IPS-15b (cell line): ENCODE measurements around the gene IGSF5.

Experiments
- H3K27me3 ChIP-seq: one replicate; pipeline ENCODE4 v1.6.1; 2013; ENCODE audit warnings: low read length; ENCODE audit not compliant: control insufficient read depth, insufficient read depth
- H3K36me3 ChIP-seq: one replicate; pipeline ENCODE4 v1.6.1; 2013; ENCODE audit warnings: low read length; ENCODE audit not compliant: control insufficient read depth, insufficient read depth
- H3K4me1 ChIP-seq: one replicate; pipeline ENCODE4 v1.6.1; 2013; ENCODE audit warnings: mild to moderate bottlenecking, low read length; ENCODE audit not compliant: control insufficient read depth, insufficient read depth
- H3K4me3 ChIP-seq: one replicate; pipeline ENCODE4 v1.5.1; 2013; ENCODE audit warnings: low read depth, low read length
- H3K9ac ChIP-seq: one replicate; pipeline ENCODE4 v1.6.1; 2013; ENCODE audit warnings: low read depth, mild to moderate bottlenecking, low read length
- H3K9me3 ChIP-seq: one replicate; pipeline ENCODE4 v1.6.1; 2013; ENCODE audit warnings: mild to moderate bottlenecking, low read length; ENCODE audit not compliant: control insufficient read depth, insufficient read depth

Gene IGSF5

GRCh38 chr21:39715804-39716397 lies 29.1 kb upstream of the IGSF5 start:
- H3K27me3 ChIP-seq: no peaks in the 10 kb centered on the region

GRCh38 chr21:39720126-39720778 lies 24.7 kb upstream of the IGSF5 start:
- Histone ChIP-seq H3K4me1 (no peaks in the 10 kb centered on the region), H3K4me3 (no peak overlapping the region), H3K9me3 (no peaks in the 10 kb centered on the region), H3K36me3 (no peaks in the 10 kb centered on the region), H3K9ac (no peak overlapping the region), H3K27me3 (no peaks in the 10 kb centered on the region)

More at GRCh38 chr21:39715804-39716397, 29.1 kb upstream of the IGSF5 start:
- Histone ChIP-seq H3K4me1 (no peaks in the 10 kb centered on the region), H3K36me3 (no peaks in the 10 kb centered on the region), H3K9me3 (no peaks in the 10 kb centered on the region), H3K4me3 (no peak overlapping the region), H3K9ac (no peak overlapping the region)

- Histone ChIP-seq H3K9me3 (no peaks in the 10 kb centered on the region), H3K27me3 (no peaks in the 10 kb centered on the region), H3K4me3 (no peak overlapping the region)
These were observed 23.1 kb upstream of the IGSF5 start for GRCh38 chr21:39721885-39722284.

GRCh38 chr21:39724944-39725343 lies 20.0 kb upstream of the IGSF5 start:
- H3K4me3 ChIP-seq: no peak overlapping the region
- no peaks in the 10 kb centered on the region for H3K4me1 ChIP-seq
- no peaks in the 10 kb centered on the region for H3K9me3 ChIP-seq
- no peaks in the 10 kb centered on the region for H3K27me3 ChIP-seq
- no peaks in the 10 kb centered on the region for H3K36me3 ChIP-seq
- H3K9ac ChIP-seq: no peak overlapping the region

More at GRCh38 chr21:39721885-39722284, 23.1 kb upstream of the IGSF5 start:
- Histone ChIP-seq H3K9ac (no peak overlapping the region), H3K4me1 (no peaks in the 10 kb centered on the region), H3K36me3 (no peaks in the 10 kb centered on the region)

GRCh38 chr21:39726133-39726532 lies 18.9 kb upstream of the IGSF5 start:
- Histone ChIP-seq H3K27me3 (no peaks in the 10 kb centered on the region), H3K4me3 (no peak overlapping the region)

GRCh38 chr21:39727401-39728120 lies 17.4 kb upstream of the IGSF5 start:
- Histone ChIP-seq H3K36me3 (no peaks in the 10 kb centered on the region), H3K9me3 (no peaks in the 10 kb centered on the region), H3K4me3 (no peak overlapping the region), H3K27me3 (no peaks in the 10 kb centered on the region), H3K9ac (no peak overlapping the region), H3K4me1 (no peaks in the 10 kb centered on the region)

More at GRCh38 chr21:39726133-39726532, 18.9 kb upstream of the IGSF5 start:
- no peaks in the 10 kb centered on the region for H3K36me3 ChIP-seq
- H3K4me1 ChIP-seq: no peaks in the 10 kb centered on the region
- no peak overlapping the region for H3K9ac ChIP-seq
- H3K9me3 ChIP-seq: no peaks in the 10 kb centered on the region

- Histone ChIP-seq H3K27me3 (no peaks in the 10 kb centered on the region), H3K36me3 (no peaks in the 10 kb centered on the region), H3K4me3 (no peak overlapping the region), H3K4me1 (no peaks in the 10 kb centered on the region), H3K9ac (no peak overlapping the region), H3K9me3 (no peaks in the 10 kb centered on the region)
These were observed 16.6 kb upstream of the IGSF5 start for GRCh38 chr21:39728341-39728740.

GRCh38 chr21:39730418-39731157 lies 14.4 kb upstream of the IGSF5 start:
- no peaks in the 10 kb centered on the region for H3K9me3 ChIP-seq
- H3K27me3 ChIP-seq: no peaks in the 10 kb centered on the region
- no peak overlapping the region for H3K9ac ChIP-seq
- H3K4me3 ChIP-seq: no peak overlapping the region
- no peaks in the 10 kb centered on the region for H3K4me1 ChIP-seq
- H3K36me3 ChIP-seq: no peaks in the 10 kb centered on the region

GRCh38 chr21:39736716-39737115 lies 8.3 kb upstream of the IGSF5 start:
- Histone ChIP-seq H3K9ac (no peak overlapping the region), H3K4me1 (no peaks in the 10 kb centered on the region), H3K9me3 (no peaks in the 10 kb centered on the region), H3K27me3 (no peaks in the 10 kb centered on the region), H3K4me3 (no peak overlapping the region), H3K36me3 (no peaks in the 10 kb centered on the region)

- Histone ChIP-seq H3K9ac (no peak overlapping the region), H3K9me3 (no peaks in the 10 kb centered on the region), H3K36me3 (no peaks in the 10 kb centered on the region), H3K27me3 (no peaks in the 10 kb centered on the region), H3K4me1 (no peaks in the 10 kb centered on the region), H3K4me3 (no peak overlapping the region)
These were observed 7.5 kb upstream of the IGSF5 start for GRCh38 chr21:39737376-39738000.

GRCh38 chr21:39738566-39738965 lies 6.4 kb upstream of the IGSF5 start:
- H3K9me3 ChIP-seq: no peaks in the 10 kb centered on the region
- H3K9ac ChIP-seq: no peak overlapping the region
- H3K36me3 ChIP-seq: no peaks in the 10 kb centered on the region
- no peaks in the 10 kb centered on the region for H3K27me3 ChIP-seq
- H3K4me1 ChIP-seq: no peaks in the 10 kb centered on the region
- H3K4me3 ChIP-seq: no peak overlapping the region
